ENCODE data around the gene TAGLN.

Gene TAGLN

GRCh38 chr11:117229411-117229810 is 30.2 kb downstream of the TAGLN start:
- H3K9me3 ChIP-seq = no peaks in the 10 kb centered on the region
- H3K4me1 ChIP-seq = peaks cover 37% of the 10 kb centered on the region
- H4K20me1 ChIP-seq = peaks cover 39% of the 10 kb centered on the region; the same call in 1 of the 2 replicates
- no peaks in the 10 kb centered on the region for H3K27me3 ChIP-seq
- no peak for TF ChIP-seq Cebpa-rat (IDR thresholded peaks at IDR 0.05)
- no peak overlapping the region for H3K4me3 ChIP-seq
- peaks cover 55% of the 10 kb centered on the region for H3K36me3 ChIP-seq
- H3K27ac ChIP-seq = no peak overlapping the region
- H3K9ac ChIP-seq = peak overlapping the region; percentile 90; the same call in 1 of the 2 replicates
- H3K4me2 ChIP-seq = peak overlapping the region; percentile 90

GRCh38 chr11:117229931-117230285 is 30.7 kb downstream of the TAGLN start:
- peak overlapping the region; percentile 89; the same call in 1 of the 2 replicates for H3K27ac ChIP-seq
- H3K4me2 ChIP-seq = peak overlapping the region; percentile 90
- TF ChIP-seq Cebpa-rat (IDR thresholded peaks at IDR 0.05) = no peak
- peak overlapping the region; percentile 90 for H3K9ac ChIP-seq
- H3K4me3 ChIP-seq = peak overlapping the region; percentile 97; the same call in 1 of the 2 replicates
- H4K20me1 ChIP-seq = peaks cover 39% of the 10 kb centered on the region; the same call in 1 of the 2 replicates
- H3K9me3 ChIP-seq = no peaks in the 10 kb centered on the region
- H3K36me3 ChIP-seq = peaks cover 50% of the 10 kb centered on the region
- peaks cover 38% of the 10 kb centered on the region for H3K4me1 ChIP-seq
- H3K27me3 ChIP-seq = no peaks in the 10 kb centered on the region

GRCh38 chr11:117230286-117230961 is 31.3 kb downstream of the TAGLN start:
- Histone ChIP-seq H3K4me1 (peaks cover 38% of the 10 kb centered on the region), H3K36me3 (peaks cover 45% of the 10 kb centered on the region), H3K9ac (peak overlapping the region; percentile 90), H3K27ac (peak overlapping the region; percentile 89), H3K27me3 (no peaks in the 10 kb centered on the region), H3K9me3 (no peaks in the 10 kb centered on the region), H4K20me1 (peaks cover 39% of the 10 kb centered on the region; the same call in 1 of the 2 replicates), H3K4me3 (peak overlapping the region; percentile 97), H3K4me2 (peak overlapping the region; percentile 90)
- TF ChIP-seq Cebpa-rat (IDR thresholded peaks at IDR 0.05) = no peak

GRCh38 chr11:117230999-117231841 is 32.0 kb downstream of the TAGLN start:
- Histone ChIP-seq H3K36me3 (peaks cover 40% of the 10 kb centered on the region), H3K9me3 (no peaks in the 10 kb centered on the region), H3K27me3 (no peaks in the 10 kb centered on the region), H3K9ac (peak overlapping the region; percentile 90), H3K4me2 (peak overlapping the region; percentile 90), H3K4me3 (peak overlapping the region; percentile 97), H4K20me1 (peaks cover 39% of the 10 kb centered on the region; the same call in 1 of the 2 replicates), H3K27ac (peak overlapping the region; percentile 89), H3K4me1 (peaks cover 38% of the 10 kb centered on the region)
- TF ChIP-seq Cebpa-rat (IDR thresholded peaks at IDR 0.05) = no peak

GRCh38 chr11:117231842-117232091 is 32.6 kb downstream of the TAGLN start, which contains the start of gene PCSK7:
TSS of gene PCSK7 (minus strand) at chr11:117232073. CDS start at chr11:117229844, 2,229 bp downstream.
- Histone ChIP-seq H3K27ac (peak within 1 kb of the TSS; percentile 89), H3K36me3 (peaks cover 40% of the 10 kb centered on the region)
- TF ChIP-seq Cebpa-rat (IDR thresholded peaks at IDR 0.05) = no peak

GRCh38 chr11:117232092-117232878 is 33.1 kb downstream of the TAGLN start, which contains the start of gene RNF214:
TSS of gene RNF214 (plus strand) at chr11:117232671. CDS start at chr11:117234273, 1,602 bp downstream.
- H3K27ac ChIP-seq = peak within 1 kb of the TSS; percentile 89

More at GRCh38 chr11:117231842-117232091, 32.6 kb downstream of the TAGLN start, which contains the start of gene PCSK7:
- Histone ChIP-seq H3K4me1 (peaks cover 38% of the 10 kb centered on the region), H3K27me3 (no peaks in the 10 kb centered on the region), H3K9me3 (no peaks in the 10 kb centered on the region), H4K20me1 (peaks cover 38% of the 10 kb centered on the region; the same call in 1 of the 2 replicates), H3K9ac (peak within 1 kb of the TSS; percentile 90), H3K4me3 (peak within 1 kb of the TSS; percentile 97), H3K4me2 (peak within 1 kb of the TSS; percentile 96)

GRCh38 chr11:117232911-117233409 is 33.8 kb downstream of the TAGLN start:
- Histone ChIP-seq H3K36me3 (peaks cover 34% of the 10 kb centered on the region), H3K4me1 (peaks cover 38% of the 10 kb centered on the region), H3K27me3 (no peaks in the 10 kb centered on the region), H3K9ac (peak overlapping the region; percentile 84), H3K27ac (peak overlapping the region; percentile 80), H3K4me2 (peak overlapping the region; percentile 96), H3K4me3 (peak overlapping the region; percentile 97), H4K20me1 (peaks cover 26% of the 10 kb centered on the region; the same call in 1 of the 2 replicates), H3K9me3 (no peaks in the 10 kb centered on the region)
- TF ChIP-seq Cebpa-rat (IDR thresholded peaks at IDR 0.05) = no peak

More at GRCh38 chr11:117232092-117232878, 33.1 kb downstream of the TAGLN start, which contains the start of gene RNF214:
- Histone ChIP-seq H3K4me3 (peak within 1 kb of the TSS; percentile 97), H3K9ac (peak within 1 kb of the TSS; percentile 90), H3K27me3 (no peaks in the 10 kb centered on the region), H3K4me2 (peak within 1 kb of the TSS; percentile 96), H3K4me1 (peaks cover 38% of the 10 kb centered on the region), H3K36me3 (peaks cover 40% of the 10 kb centered on the region), H4K20me1 (peaks cover 33% of the 10 kb centered on the region; the same call in 1 of the 2 replicates), H3K9me3 (no peaks in the 10 kb centered on the region)
- no peak for TF ChIP-seq Cebpa-rat (IDR thresholded peaks at IDR 0.05)

- no peak overlapping the region for H3K4me2 ChIP-seq
- no peaks in the 10 kb centered on the region for H3K27me3 ChIP-seq
- H3K36me3 ChIP-seq = peaks cover 61% of the 10 kb centered on the region
- H3K4me3 ChIP-seq = no peak overlapping the region
- no peaks in the 10 kb centered on the region for H3K9me3 ChIP-seq
- H3K9ac ChIP-seq = no peak overlapping the region
- TF ChIP-seq Cebpa-rat (IDR thresholded peaks at IDR 0.05) = no peak
- no peak overlapping the region for H3K27ac ChIP-seq
- no peaks in the 10 kb centered on the region for H4K20me1 ChIP-seq
- peaks cover 12% of the 10 kb centered on the region for H3K4me1 ChIP-seq
Observed at GRCh38 chr11:117238221-117238620, 39.1 kb downstream of the TAGLN start.

GRCh38 chr11:117239295-117239694 is 40.1 kb downstream of the TAGLN start:
- H3K9ac ChIP-seq = no peak overlapping the region
- TF ChIP-seq Cebpa-rat (IDR thresholded peaks at IDR 0.05) = no peak
- no peak overlapping the region for H3K27ac ChIP-seq
- H3K9me3 ChIP-seq = no peaks in the 10 kb centered on the region
- peaks cover 2% of the 10 kb centered on the region for H3K4me1 ChIP-seq
- H3K36me3 ChIP-seq = peaks cover 71% of the 10 kb centered on the region
- no peak overlapping the region for H3K4me2 ChIP-seq
- H4K20me1 ChIP-seq = no peaks in the 10 kb centered on the region
- no peaks in the 10 kb centered on the region for H3K27me3 ChIP-seq
- H3K4me3 ChIP-seq = no peak overlapping the region
